OCI-LY7 (cell line): ENCODE data around the gene TSSK6. TPM values are rescaled to one million over a fixed set of nuclear protein-coding genes. Genes with fewer than 3 reads are reported as not detected.

ENCODE experiments used
- BruUV-seq: library from RNA; stranded (reverse); fragments of 400-500 nt; replicated peaks from 2 replicates; lab custom pipeline; 2021; lab: Mats Ljungman, UMichigan
- CTCF ChIA-PET: fragments of 300-600 bp; sonication (Branson Sonifier 250); formaldehyde crosslinking; loops from one replicate; lab custom pipeline; 2022; ENCODE audit warnings: antibody characterized with exemption; ENCODE audit not compliant: unreplicated experiment; lab: Charles Lee
- POLR2A ChIA-PET: fragments of 300-600 bp; sonication (Branson Sonifier 250); formaldehyde crosslinking; loops from one replicate; lab custom pipeline; 2022; ENCODE audit warnings: antibody characterized with exemption; lab: Charles Lee
- DNase-seq: peaks from one replicate; pipeline ENCODE4 v3.0.0-alpha.2; 2015; ENCODE audit warnings: low spot score
- H2AFZ ChIP-seq: fragments of 200-600 bp; sonication (generic), shearing (Covaris generic); 2 replicates; pipeline ENCODE4 v1.6.1; 2014; ENCODE audit warnings: mild to moderate bottlenecking, antibody characterized with exemption, low read length, moderate library complexity
- H3K27ac ChIP-seq: fragments of 200-600 bp; sonication (generic); 2 replicates; pipeline ENCODE4 v1.5.1; 2014; ENCODE audit warnings: mixed run types, low read depth, mild to moderate bottlenecking, moderate library complexity, low read length, inconsistent platforms; ENCODE audit not compliant: poor library complexity, severe bottlenecking
- H3K36me3 ChIP-seq: fragments of 200-600 bp; sonication (generic); 2 replicates; pipeline ENCODE4 v1.6.1; 2014; ENCODE audit warnings: mild to moderate bottlenecking, antibody characterized with exemption, low read length, moderate library complexity, mixed read lengths; ENCODE audit not compliant: insufficient read depth
- H3K4me1 ChIP-seq: fragments of 200-600 bp; sonication (generic); 2 replicates; pipeline ENCODE4 v1.5.1; 2014; ENCODE audit warnings: mild to moderate bottlenecking, low read length; ENCODE audit not compliant: insufficient read depth, poor library complexity, severe bottlenecking
- H3K4me2 ChIP-seq: fragments of 200-600 bp; sonication (generic); 2 replicates; pipeline ENCODE4 v1.6.1; 2014; ENCODE audit warnings: mild to moderate bottlenecking, low read length
- H3K4me3 ChIP-seq: fragments of 200-600 bp; sonication (generic); 2 replicates; pipeline ENCODE4 v1.5.1; 2014; ENCODE audit warnings: mild to moderate bottlenecking, low read depth, low read length; ENCODE audit not compliant: poor library complexity, severe bottlenecking
- H3K79me2 ChIP-seq: fragments of 200-600 bp; sonication (generic); 2 replicates; pipeline ENCODE4 v1.6.1; 2016; ENCODE audit warnings: low read depth, mild to moderate bottlenecking, low read length, moderate library complexity, mixed read lengths; ENCODE audit not compliant: insufficient read depth
- H3K9me2 ChIP-seq: fragments of 200-600 bp; sonication (generic); 2 replicates; pipeline ENCODE4 v1.6.1; 2016; ENCODE audit warnings: mild to moderate bottlenecking, low read length, mixed read lengths; ENCODE audit not compliant: insufficient read depth
- H3K9me3 ChIP-seq: fragments of 200-600 bp; sonication (generic); 2 replicates; pipeline ENCODE4 v1.6.1; 2014; ENCODE audit warnings: mild to moderate bottlenecking, mixed run types, low read length, mixed read lengths
- H4K20me1 ChIP-seq: fragments of 200-600 bp; sonication (generic); 2 replicates; pipeline ENCODE4 v1.6.1; 2014; ENCODE audit warnings: mild to moderate bottlenecking, antibody characterized with exemption, low read length, moderate library complexity, mixed read lengths; ENCODE audit not compliant: insufficient read depth
- CTCF ChIP-seq: fragments of 200-600 bp; sonication (generic); conservative IDR thresholded peaks from 2 replicates; pipeline ENCODE4 v1.5.1; 2014; ENCODE audit warnings: mild to moderate bottlenecking, antibody characterized with exemption, low read length, moderate library complexity, mixed read lengths
- EZH2phosphoT487 ChIP-seq: fragments of 200-600 bp; sonication (generic); IDR thresholded peaks from 2 replicates; pipeline ENCODE4 v1.6.1; 2018; ENCODE audit warnings: low read depth, borderline replicate concordance, mild to moderate bottlenecking, mixed run types, antibody characterized with exemption, low read length, moderate library complexity, mixed read lengths
- intact Hi-C: fragments of 100-400 bp; cut with micrococcal nuclease; formaldehyde crosslinking; loops from one replicate; pipeline ENCODE4 v1.10.0; 2022; ENCODE audit not compliant: unreplicated experiment
- total RNA-seq, 2 experiments: library from RNA; depleted of rRNA in 1 of 2; stranded (reverse); fragments of >200 nt in 1 of 2; shearing (Covaris generic) in 1 of 2; gene quantifications; 2 replicates each; pipeline ENCODE4 v1.2.3, GENCODE V29; 2014 to 2022

TSSK6 gene
- total RNA-seq, 2 experiments from 2014 or later = 6.4 to 10.5 TPM

GRCh38 chr19:19539698-19540063 lies 24.3 kb upstream of the TSSK6 start:
- POLR2A ChIA-PET = no interaction called here
- Histone ChIP-seq H3K36me3 (no peaks in the 10 kb centered on the region), H3K4me1 (peaks cover 14% of the 10 kb centered on the region), H4K20me1 (no peaks in the 10 kb centered on the region), H3K9me3 (no peaks in the 10 kb centered on the region), H3K4me2 (no peak overlapping the region), H3K79me2 (no peaks in the 10 kb centered on the region), H3K27ac (no peak overlapping the region), H3K9me2 (no peaks in the 10 kb centered on the region), H3K4me3 (no peak overlapping the region), H2AFZ (no peak overlapping the region)
- no peak for DNase-seq
- TF ChIP-seq CTCF = no peak
- no peak for TF ChIP-seq EZH2phosphoT487
- intact Hi-C loops = loop anchor here (10.0 kb wide), 1 partner anchor 205 kb away; no protein-coding TSS in a partner anchor
- CTCF ChIA-PET = no interaction called here
- no TSS peak for BruUV-seq

GRCh38 chr19:19538785-19539166 lies 23.4 kb upstream of the TSSK6 start:
- Histone ChIP-seq H3K27ac (no peak overlapping the region), H3K9me3 (no peaks in the 10 kb centered on the region), H3K9me2 (no peaks in the 10 kb centered on the region), H3K36me3 (peaks cover 6% of the 10 kb centered on the region; the same call in 1 of the 2 replicates), H3K4me3 (no peak overlapping the region), H2AFZ (no peak overlapping the region), H3K4me1 (peaks cover 14% of the 10 kb centered on the region), H3K79me2 (no peaks in the 10 kb centered on the region), H3K4me2 (no peak overlapping the region), H4K20me1 (no peaks in the 10 kb centered on the region)
- POLR2A ChIA-PET = no interaction called here
- no peak for TF ChIP-seq EZH2phosphoT487
- DNase-seq = no peak
- BruUV-seq = no TSS peak
- CTCF ChIA-PET = no interaction called here
- intact Hi-C loops = loop anchor here (10.0 kb wide), 1 partner anchor 206 kb away; no protein-coding TSS in a partner anchor

DNA sequence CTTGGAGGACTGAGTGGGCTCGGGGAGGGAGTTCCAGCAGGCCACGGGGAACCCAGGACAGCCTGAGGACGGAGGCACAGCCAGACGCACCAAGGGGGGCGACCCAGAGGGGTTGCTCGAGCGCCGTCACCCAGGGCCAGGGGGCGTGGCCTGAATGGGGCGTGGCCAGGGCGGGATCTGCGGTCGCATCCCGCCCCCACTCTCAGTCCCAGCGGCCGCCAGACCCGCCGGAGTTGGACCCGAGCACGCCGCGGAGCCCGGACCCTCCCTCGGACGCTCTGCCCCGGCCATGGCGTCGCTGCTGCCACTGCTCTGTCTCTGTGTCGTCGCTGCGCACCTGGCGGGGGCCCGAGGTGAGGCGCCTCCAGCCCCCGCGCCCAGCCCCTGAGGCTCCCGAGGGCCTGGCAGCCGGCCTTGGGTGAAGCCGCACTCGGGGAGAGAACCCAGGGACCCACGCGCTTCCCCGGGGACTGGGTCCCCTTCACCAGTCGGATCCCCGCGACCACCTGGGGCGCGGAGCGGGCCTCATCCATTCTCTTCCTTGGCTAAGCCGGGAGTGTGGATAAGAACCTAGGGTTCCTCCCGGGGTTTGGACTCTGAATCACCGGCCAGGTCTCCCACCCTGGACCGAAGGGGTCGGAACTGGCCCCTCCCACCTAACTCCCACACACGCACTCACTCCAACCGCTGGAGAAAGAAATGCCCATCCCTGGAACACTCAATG lies 22.9 kb upstream of the TSSK6 start, which contains the start of gene CILP2:
Gene CILP2, plus strand, starts transcription at position 205 of the 724 bp plus-strand sequence. Its CDS starts 85 bp downstream, at position 290.
- ChIA-PET POLR2A (no interaction called here), CTCF (no interaction called here)
- no peaks in the 10 kb centered on the region for H3K9me3 ChIP-seq
- no peak within 1 kb of the TSS for H3K27ac ChIP-seq
- intact Hi-C loops = loop anchor here (10.0 kb wide), 1 partner anchor 207 kb away; no protein-coding TSS in a partner anchor
- H3K36me3 ChIP-seq = peaks cover 6% of the 10 kb centered on the region; the same call in 1 of the 2 replicates
- H4K20me1 ChIP-seq = no peaks in the 10 kb centered on the region
- peaks cover 14% of the 10 kb centered on the region for H3K4me1 ChIP-seq
- H3K79me2 ChIP-seq = no peaks in the 10 kb centered on the region
- no peak within 1 kb of the TSS for H2AFZ ChIP-seq
- TF ChIP-seq CTCF (no peak), EZH2phosphoT487 (no peak)
- peak within 1 kb of the TSS; percentile 34; the same call in 1 of the 2 replicates for H3K4me2 ChIP-seq
- peak; percentile 45 for DNase-seq
- H3K4me3 ChIP-seq = no peak within 1 kb of the TSS
- no peaks in the 10 kb centered on the region for H3K9me2 ChIP-seq
- no TSS peak for BruUV-seq
